KMS-11 (cell line): Measurements from ENCODE around the gene MMS19.

Experiments used
- H2AFZ ChIP-seq: fragments of 200-600 bp; sonication (generic); 2 replicates; pipeline ENCODE4 v1.6.1; 2016; ENCODE audit warnings: antibody characterized with exemption, mixed run types, low read depth
- H3K27ac ChIP-seq: fragments of 200-600 bp; sonication (generic); 2 replicates; pipeline ENCODE4 v1.6.1; 2016; ENCODE audit warnings: mild to moderate bottlenecking, mixed run types
- H3K27me3 ChIP-seq: fragments of 200-600 bp; sonication (generic); 2 replicates; pipeline ENCODE4 v1.6.1; 2017; ENCODE audit warnings: mild to moderate bottlenecking, low read depth, mixed run types, moderate library complexity; ENCODE audit not compliant: insufficient read depth
- H3K36me3 ChIP-seq: fragments of 200-600 bp; sonication (generic); 2 replicates; pipeline ENCODE4 v1.6.1; 2017; ENCODE audit warnings: mild to moderate bottlenecking, mixed run types; ENCODE audit not compliant: insufficient read depth
- H3K4me1 ChIP-seq: fragments of 200-600 bp; sonication (generic); 2 replicates; pipeline ENCODE4 v1.6.1; 2016; ENCODE audit warnings: mild to moderate bottlenecking, low read depth, mixed run types; ENCODE audit not compliant: poor library complexity, severe bottlenecking
- H3K4me2 ChIP-seq: fragments of 200-600 bp; sonication (generic); 2 replicates; pipeline ENCODE4 v1.7.0; 2016; ENCODE audit warnings: mild to moderate bottlenecking, mixed run types
- H3K4me3 ChIP-seq: fragments of 200-600 bp; sonication (generic); IDR thresholded peaks from 2 replicates; pipeline ENCODE4 v1.6.1; 2017; ENCODE audit warnings: low read depth, low read length, mixed read lengths; ENCODE audit not compliant: insufficient read depth
- H3K79me2 ChIP-seq: fragments of 200-600 bp; sonication (generic); 2 replicates; pipeline ENCODE4 v1.6.1; 2016; ENCODE audit warnings: low read depth, mixed run types; ENCODE audit not compliant: insufficient read depth
- H3K9ac ChIP-seq: fragments of 200-600 bp; sonication (generic); 2 replicates; pipeline ENCODE4 v1.6.1; 2016; ENCODE audit warnings: mild to moderate bottlenecking, mixed run types
- H4K20me1 ChIP-seq: fragments of 200-600 bp; sonication (generic); 2 replicates; pipeline ENCODE4 v1.6.1; 2016; ENCODE audit warnings: mild to moderate bottlenecking, mixed run types; ENCODE audit not compliant: insufficient read depth
- CTCF ChIP-seq: fragments of 200-600 bp; sonication (generic); conservative IDR thresholded peaks from 2 replicates; pipeline ENCODE4 v1.6.1; 2017; ENCODE audit warnings: low read depth, mild to moderate bottlenecking, antibody characterized with exemption, low read length, moderate library complexity, mixed read lengths

Gene MMS19

DNA sequence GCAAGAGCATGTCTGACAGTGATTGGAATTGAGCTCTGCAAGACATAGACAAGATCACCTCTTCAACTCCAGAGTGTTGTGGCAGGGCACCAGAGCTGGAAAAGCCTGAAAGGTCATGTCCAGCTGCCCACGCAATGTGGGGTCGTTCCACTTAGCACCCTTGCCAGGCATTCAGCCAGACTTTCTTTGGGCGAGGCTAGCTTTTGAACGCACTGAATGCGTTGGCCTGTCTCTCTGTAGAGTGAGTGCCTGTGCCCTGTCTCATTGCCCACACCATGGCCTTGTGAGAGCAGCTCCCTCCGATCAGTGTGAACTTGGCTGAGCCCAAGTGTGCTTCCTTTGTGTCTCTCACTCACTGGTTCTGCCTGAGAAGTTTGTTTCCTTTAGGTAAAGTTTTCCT is 23.8 kb upstream of the MMS19 start:
- H3K9ac ChIP-seq, result no peak overlapping the region
- H3K27ac ChIP-seq, result no peak overlapping the region
- H3K27me3 ChIP-seq, result no peaks in the 10 kb centered on the region
- H3K4me2 ChIP-seq, result no peak overlapping the region
- H3K4me3 ChIP-seq, result no peak overlapping the region
- no peaks in the 10 kb centered on the region for H3K4me1 ChIP-seq
- TF ChIP-seq CTCF, result no peak
- no peak overlapping the region for H2AFZ ChIP-seq
- no peaks in the 10 kb centered on the region for H3K79me2 ChIP-seq
- H4K20me1 ChIP-seq, result no peaks in the 10 kb centered on the region
- H3K36me3 ChIP-seq, result no peaks in the 10 kb centered on the region

DNA sequence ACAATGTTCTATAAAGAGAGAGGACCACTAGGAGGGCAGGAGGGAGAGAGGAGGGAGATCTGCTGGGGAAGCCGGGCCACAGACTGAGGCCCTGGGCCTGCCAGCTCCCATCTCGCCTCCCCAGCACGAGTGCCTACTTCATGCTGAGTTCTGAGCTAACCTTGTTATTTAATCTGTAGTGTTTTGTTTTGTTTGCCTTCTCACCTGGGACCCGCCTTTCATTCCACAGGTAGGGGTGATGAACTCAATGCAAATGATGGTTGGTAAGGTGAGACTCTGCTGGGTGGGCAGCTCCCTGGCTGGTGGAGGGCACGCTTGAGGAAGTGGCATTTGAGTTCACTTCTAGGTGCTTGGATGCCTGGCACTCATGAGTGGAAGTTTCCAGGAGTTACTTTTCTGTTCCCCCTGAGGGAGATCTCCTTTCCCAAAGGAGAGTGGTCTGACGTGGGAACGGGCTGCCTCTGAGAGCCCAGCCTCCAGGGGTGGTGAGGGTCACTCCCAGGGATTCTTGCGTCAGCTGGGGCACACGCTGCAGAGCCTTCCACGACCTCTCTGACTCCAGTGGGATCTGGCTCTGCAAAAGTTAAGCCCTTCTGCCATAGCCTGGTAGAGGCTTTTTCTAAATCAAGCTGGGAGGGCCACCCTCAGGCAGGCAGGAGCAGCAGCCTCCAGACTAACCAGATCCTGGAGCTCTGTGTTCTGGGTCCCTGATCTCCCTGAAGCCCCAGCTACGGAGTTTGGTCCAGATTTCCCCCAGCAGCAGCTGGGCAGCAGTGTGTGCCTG is 22.9 kb upstream of the MMS19 start:
- H3K4me2 ChIP-seq, result no peak overlapping the region
- H3K36me3 ChIP-seq, result no peaks in the 10 kb centered on the region
- H4K20me1 ChIP-seq, result no peaks in the 10 kb centered on the region
- no peak overlapping the region for H3K27ac ChIP-seq
- TF ChIP-seq CTCF, result no peak
- no peaks in the 10 kb centered on the region for H3K79me2 ChIP-seq
- H3K27me3 ChIP-seq, result no peaks in the 10 kb centered on the region
- no peaks in the 10 kb centered on the region for H3K4me1 ChIP-seq
- H3K9ac ChIP-seq, result no peak overlapping the region
- H2AFZ ChIP-seq, result no peak overlapping the region
- H3K4me3 ChIP-seq, result no peak overlapping the region

DNA sequence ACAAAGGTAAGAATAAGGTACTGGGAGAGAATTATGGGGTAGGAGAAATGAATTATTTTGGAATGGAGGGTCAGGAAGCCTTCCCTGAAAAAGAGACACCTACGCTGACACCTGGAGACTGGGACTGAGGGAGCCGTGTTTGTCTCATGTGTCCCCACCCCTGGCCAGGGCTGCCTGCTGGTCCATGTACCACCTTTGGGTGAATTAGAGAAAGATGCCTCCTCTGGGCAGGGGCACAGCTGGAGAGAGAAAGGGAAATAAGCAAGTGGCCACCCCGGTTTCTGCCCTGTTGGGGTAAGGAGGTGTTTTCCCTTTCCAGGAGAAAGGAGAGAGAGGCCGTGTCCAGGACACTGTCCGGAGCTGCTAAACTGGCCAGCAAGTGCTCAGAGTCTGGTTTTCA is 22.3 kb upstream of the MMS19 start:
- no peak overlapping the region for H3K9ac ChIP-seq
- no peak overlapping the region for H3K27ac ChIP-seq
- no peak overlapping the region for H3K4me3 ChIP-seq
- no peak overlapping the region for H3K4me2 ChIP-seq
- no peaks in the 10 kb centered on the region for H4K20me1 ChIP-seq
- H3K36me3 ChIP-seq, result no peaks in the 10 kb centered on the region
- H3K4me1 ChIP-seq, result no peaks in the 10 kb centered on the region
- H2AFZ ChIP-seq, result no peak overlapping the region
- no peak for TF ChIP-seq CTCF
- no peaks in the 10 kb centered on the region for H3K79me2 ChIP-seq
- no peaks in the 10 kb centered on the region for H3K27me3 ChIP-seq

DNA sequence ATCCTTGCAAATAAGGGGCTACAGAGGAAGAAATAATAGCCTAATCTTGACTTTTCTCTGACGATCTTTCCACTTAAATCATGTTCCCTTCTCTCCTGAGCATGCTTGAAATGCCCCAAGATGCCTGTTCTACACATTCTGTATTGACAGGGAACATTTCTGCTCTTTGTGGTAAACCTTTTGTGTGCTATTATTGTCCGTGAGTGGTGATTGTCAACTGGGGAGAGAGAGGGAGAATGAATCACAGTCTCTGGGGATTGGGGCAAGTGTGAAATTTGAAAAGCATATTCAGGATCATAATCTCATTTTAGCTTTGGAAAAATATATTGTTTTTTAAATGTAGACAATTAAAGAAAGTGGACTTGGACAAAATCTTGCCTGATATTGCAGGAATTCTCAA is 21.1 kb upstream of the MMS19 start:
- Histone ChIP-seq H4K20me1 (no peaks in the 10 kb centered on the region), H3K4me2 (no peak overlapping the region), H3K79me2 (no peaks in the 10 kb centered on the region)

More for the DNA sequence above, 21.1 kb upstream of the MMS19 start:
- Histone ChIP-seq H3K9ac (no peak overlapping the region), H3K27me3 (no peaks in the 10 kb centered on the region), H3K4me3 (no peak overlapping the region), H2AFZ (no peak overlapping the region), H3K4me1 (no peaks in the 10 kb centered on the region), H3K27ac (no peak overlapping the region), H3K36me3 (no peaks in the 10 kb centered on the region)
- no peak for TF ChIP-seq CTCF
